ENCODE results near the gene CASQ2. TPM values are rescaled to one million over a fixed set of nuclear protein-coding genes. Genes with fewer than 3 reads are reported as not detected.
"Not testable (repeated sequence)": the region's sequence is repeated elsewhere in the genome, so short reads cannot be mapped to it uniquely, and the experiment has no call there.

CASQ2 gene
- polyA plus RNA-seq, 1 experiment = not detected

DNA sequence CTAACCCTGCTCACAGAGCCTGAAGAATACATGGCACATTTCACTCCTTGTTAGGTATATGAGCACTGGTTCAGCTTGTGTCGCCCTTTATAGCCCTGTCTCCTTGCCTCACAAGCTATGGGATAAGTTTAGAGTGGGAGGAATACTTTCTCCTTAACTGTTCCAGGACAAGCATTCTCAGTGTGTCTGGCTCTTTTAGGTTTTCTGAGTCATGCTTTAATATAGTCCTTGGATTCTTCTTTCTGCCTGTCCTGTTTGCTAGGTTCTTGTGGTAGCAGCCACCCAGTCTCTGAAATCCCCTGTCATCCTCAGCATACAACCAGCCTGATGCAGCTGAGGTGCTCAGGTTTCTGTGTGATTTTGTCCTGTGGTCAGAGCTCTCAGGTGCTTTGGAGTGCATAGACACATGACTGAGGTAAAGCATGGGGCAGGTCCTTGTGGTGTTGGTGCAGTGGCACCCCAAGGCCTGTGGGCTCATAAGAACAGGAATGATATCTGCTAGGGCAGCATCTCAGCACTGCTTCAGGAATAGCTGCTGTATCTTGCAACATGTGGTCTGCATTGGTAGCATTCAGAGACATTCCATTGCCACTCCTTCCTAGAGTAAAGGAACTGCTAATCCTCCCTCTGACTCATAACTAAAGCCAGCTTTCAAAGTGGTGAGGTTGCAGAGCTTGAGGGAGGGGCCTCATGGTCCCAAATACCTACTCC is 14.2 kb upstream of the CASQ2 start:
- TF ChIP-seq, protein P1, sequence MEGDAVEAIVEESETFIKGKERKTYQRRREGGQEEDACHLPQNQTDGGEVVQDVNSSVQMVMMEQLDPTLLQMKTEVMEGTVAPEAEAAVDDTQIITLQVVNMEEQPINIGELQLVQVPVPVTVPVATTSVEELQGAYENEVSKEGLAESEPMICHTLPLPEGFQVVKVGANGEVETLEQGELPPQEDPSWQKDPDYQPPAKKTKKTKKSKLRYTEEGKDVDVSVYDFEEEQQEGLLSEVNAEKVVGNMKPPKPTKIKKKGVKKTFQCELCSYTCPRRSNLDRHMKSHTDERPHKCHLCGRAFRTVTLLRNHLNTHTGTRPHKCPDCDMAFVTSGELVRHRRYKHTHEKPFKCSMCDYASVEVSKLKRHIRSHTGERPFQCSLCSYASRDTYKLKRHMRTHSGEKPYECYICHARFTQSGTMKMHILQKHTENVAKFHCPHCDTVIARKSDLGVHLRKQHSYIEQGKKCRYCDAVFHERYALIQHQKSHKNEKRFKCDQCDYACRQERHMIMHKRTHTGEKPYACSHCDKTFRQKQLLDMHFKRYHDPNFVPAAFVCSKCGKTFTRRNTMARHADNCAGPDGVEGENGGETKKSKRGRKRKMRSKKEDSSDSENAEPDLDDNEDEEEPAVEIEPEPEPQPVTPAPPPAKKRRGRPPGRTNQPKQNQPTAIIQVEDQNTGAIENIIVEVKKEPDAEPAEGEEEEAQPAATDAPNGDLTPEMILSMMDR (IDR thresholded peaks at IDR 0.05; ENCODE audit: low read depth, low read length) = no peak
- no peak overlapping the region for H3K4me3 ChIP-seq (ENCODE audit: low read depth, low read length)
- H3K27me3 ChIP-seq (ENCODE audit: control insufficient read depth, insufficient read depth, low read length) = no peaks in the 10 kb centered on the region
- no peaks in the 10 kb centered on the region for H3K9me3 ChIP-seq (ENCODE audit: control insufficient read depth, insufficient read depth, low read length)
- H3K27ac ChIP-seq (ENCODE audit: low read depth, low read length) = no peak overlapping the region
- CTCF ChIA-PET = interaction anchor here (0.7 to 2.0 kb wide), 3 partner anchors 11 to 1436 kb away, joined by 3 to 6 read pairs (median 4); no protein-coding TSS in a partner anchor
- POLR2A ChIA-PET = no interaction called here
- DNase-seq (ENCODE audit: low read depth, low spot score) = peak; percentile 2

DNA sequence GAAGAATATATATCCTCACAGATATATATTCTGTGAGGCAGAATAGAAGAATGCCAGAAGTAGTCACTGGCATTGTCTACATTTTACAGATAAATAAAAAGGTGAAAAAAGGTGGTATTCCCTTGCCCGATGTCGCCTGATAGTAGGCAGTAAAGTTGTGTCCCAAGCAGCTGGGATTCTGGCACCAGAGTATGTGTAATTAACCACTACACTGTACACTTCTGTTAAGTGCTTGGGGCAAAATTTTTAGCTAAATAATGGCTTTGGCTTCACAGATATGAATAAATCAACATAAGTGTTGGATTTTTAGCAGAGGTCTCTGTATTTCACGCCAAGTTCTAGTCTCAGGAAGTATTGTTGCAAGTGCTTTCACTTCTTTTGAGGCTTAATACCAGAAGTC is 13.3 kb upstream of the CASQ2 start:
- Histone ChIP-seq H3K4me3 (ENCODE audit: low read depth, low read length) (no peak overlapping the region), H3K27me3 (ENCODE audit: control insufficient read depth, insufficient read depth, low read length) (no peaks in the 10 kb centered on the region), H3K9me3 (ENCODE audit: control insufficient read depth, insufficient read depth, low read length) (no peaks in the 10 kb centered on the region), H3K27ac (ENCODE audit: low read depth, low read length) (no peak overlapping the region)
- no peak for DNase-seq (ENCODE audit: low read depth, low spot score)
- POLR2A ChIA-PET = no interaction called here
- TF ChIP-seq, protein P1 (IDR thresholded peaks at IDR 0.05; ENCODE audit: low read depth, low read length) = no peak
- CTCF ChIA-PET = interaction anchor here (0.7 to 1.3 kb wide), 3 partner anchors 11 to 1435 kb away, joined by 3 to 4 read pairs (median 3); no protein-coding TSS in a partner anchor

DNA sequence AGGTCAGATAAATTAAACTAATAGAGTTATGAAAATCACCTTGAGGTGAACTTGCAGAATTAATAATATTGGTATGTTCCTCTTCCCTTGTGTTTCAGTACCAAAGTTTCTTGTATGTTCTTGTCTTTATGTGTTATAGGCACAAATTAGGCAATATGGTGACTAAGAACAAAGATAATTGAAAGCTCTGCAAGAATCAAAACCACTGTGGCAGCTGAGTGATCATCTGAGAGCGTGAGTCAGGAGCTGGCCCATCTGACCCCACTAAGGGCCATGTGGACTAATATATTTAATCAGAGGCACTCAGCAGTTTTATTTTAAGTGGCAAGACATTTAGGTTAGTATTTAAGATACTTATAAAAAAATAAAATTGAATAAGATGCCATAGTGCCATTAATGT is 12.8 kb upstream of the CASQ2 start:
- ChIA-PET CTCF (interaction anchor here (0.8 kb wide), 1 partner anchor 10 kb away, joined by 3 read pairs; no protein-coding TSS in a partner anchor), POLR2A (no interaction called here)
- no peaks in the 10 kb centered on the region for H3K27me3 ChIP-seq (ENCODE audit: control insufficient read depth, insufficient read depth, low read length)
- H3K9me3 ChIP-seq (ENCODE audit: control insufficient read depth, insufficient read depth, low read length) = no peaks in the 10 kb centered on the region
- TF ChIP-seq, protein P1 (IDR thresholded peaks at IDR 0.05; ENCODE audit: low read depth, low read length) = no peak
- no peak overlapping the region for H3K27ac ChIP-seq (ENCODE audit: low read depth, low read length)
- H3K4me3 ChIP-seq (ENCODE audit: low read depth, low read length) = no peak overlapping the region
- no peak for DNase-seq (ENCODE audit: low read depth, low spot score)

DNA sequence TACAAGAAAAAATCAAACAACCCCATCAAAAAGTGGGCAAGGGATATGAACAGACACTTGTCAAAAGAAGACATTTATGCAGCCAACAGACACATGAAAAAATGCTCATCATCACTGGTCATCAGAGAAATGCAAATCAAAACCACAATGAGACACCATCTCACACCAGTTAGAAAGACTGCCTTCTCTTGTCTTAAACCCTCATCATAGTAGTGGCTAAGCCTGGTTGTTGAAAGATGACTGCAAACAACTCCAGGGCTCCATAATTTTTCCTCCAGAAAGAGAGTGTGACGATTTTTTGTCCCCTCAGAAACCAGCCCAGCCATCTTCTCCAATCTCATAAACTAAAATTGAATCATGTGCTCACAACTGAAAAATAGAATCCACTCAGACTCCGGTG is 12.1 kb upstream of the CASQ2 start:
- H3K9me3 ChIP-seq (ENCODE audit: control insufficient read depth, insufficient read depth, low read length); DNase-seq (ENCODE audit: low read depth, low spot score); H3K27ac ChIP-seq (ENCODE audit: low read depth, low read length); CTCF ChIA-PET; H3K27me3 ChIP-seq (ENCODE audit: control insufficient read depth, insufficient read depth, low read length); POLR2A ChIA-PET; H3K4me3 ChIP-seq (ENCODE audit: low read depth, low read length): not testable (repeated sequence)

DNA sequence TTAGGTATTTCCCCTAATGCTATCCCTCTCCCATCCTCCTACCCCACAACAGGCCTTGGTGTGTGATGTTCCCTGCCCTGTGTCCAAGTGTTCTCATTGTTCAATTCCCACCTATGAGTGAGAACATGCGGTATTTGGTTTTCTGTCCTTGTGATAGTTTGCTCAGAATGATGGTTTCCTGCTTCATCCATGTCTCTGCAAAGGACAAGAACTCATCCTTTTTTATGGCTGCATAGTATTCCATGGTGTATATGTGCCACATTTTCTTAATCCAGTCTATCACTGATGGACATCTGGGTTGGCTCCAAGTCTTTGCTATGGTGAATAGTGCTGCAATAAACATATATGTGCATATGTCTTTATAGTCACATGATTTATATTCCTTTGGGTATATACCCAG is 10.6 kb upstream of the CASQ2 start:
- H3K4me3 ChIP-seq (ENCODE audit: low read depth, low read length); H3K9me3 ChIP-seq (ENCODE audit: control insufficient read depth, insufficient read depth, low read length); DNase-seq (ENCODE audit: low read depth, low spot score); CTCF ChIA-PET; POLR2A ChIA-PET; H3K27me3 ChIP-seq (ENCODE audit: control insufficient read depth, insufficient read depth, low read length); H3K27ac ChIP-seq (ENCODE audit: low read depth, low read length): not testable (repeated sequence)

DNA sequence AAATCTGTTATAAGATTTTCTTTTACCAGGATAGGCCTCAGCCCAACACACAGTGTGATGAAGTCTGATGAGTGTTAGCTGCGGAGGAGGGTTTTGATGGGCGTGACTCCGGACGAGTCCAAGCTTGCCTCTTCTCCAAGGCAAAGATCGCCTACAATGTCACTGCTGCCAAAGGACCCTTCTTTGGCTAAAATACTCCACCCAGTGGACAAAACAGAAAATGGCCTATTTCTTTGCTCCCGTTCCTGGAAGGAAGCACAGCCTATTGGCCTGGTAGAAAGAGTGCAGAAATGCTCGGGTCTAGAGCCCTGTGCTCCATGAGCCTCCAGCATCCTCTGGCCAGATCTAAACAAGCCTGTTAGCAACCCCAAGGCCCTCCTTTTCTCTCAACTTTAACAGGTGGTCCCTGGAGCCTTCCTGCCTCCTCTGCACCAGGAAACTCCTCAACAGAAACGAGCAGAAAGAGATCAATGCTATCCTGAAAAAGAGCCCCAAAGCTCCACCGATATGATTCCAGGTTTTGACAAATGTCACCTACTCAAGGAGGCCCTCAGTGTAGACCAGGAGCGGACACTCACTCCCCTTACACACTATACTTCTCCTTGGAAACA is 3.4 kb upstream of the CASQ2 start:
- ChIA-PET POLR2A (no interaction called here), CTCF (interaction anchor here (0.6 to 5.4 kb wide), 39 partner anchors 9 to 677 kb away, joined by 3 to 56 read pairs (median 4); no protein-coding TSS in a partner anchor)
- Histone ChIP-seq H3K27me3 (ENCODE audit: control insufficient read depth, insufficient read depth, low read length) (peaks cover 10% of the 10 kb centered on the region), H3K27ac (ENCODE audit: low read depth, low read length) (no peak overlapping the region), H3K4me3 (ENCODE audit: low read depth, low read length) (no peak overlapping the region), H3K9me3 (ENCODE audit: control insufficient read depth, insufficient read depth, low read length) (no peaks in the 10 kb centered on the region)
- TF ChIP-seq, protein P1 (IDR thresholded peaks at IDR 0.05; ENCODE audit: low read depth, low read length) = peak; percentile 84
- DNase-seq (ENCODE audit: low read depth, low spot score) = peak; percentile 54

Measured in AG04450 (cell line).